HEK293T (cell line): Measurements from ENCODE around the gene INTS2.

Experiments
- CTBP1 ChIP-seq: fragments of 450-650 bp; IDR thresholded peaks from 2 replicates; pipeline ENCODE4 v1.6.1; 2016; ENCODE audit warnings: borderline replicate concordance
- ELF4 ChIP-seq: fragments of 450-650 bp; IDR thresholded peaks from 2 replicates; pipeline ENCODE4 v1.6.1; 2017; ENCODE audit warnings: antibody characterized with exemption
- LEF1 ChIP-seq: fragments of 450-650 bp; IDR thresholded peaks from 2 replicates; pipeline ENCODE4 v1.6.1; 2017; ENCODE audit warnings: mild to moderate bottlenecking, borderline replicate concordance
- NFRKB ChIP-seq: fragments of 450-650 bp; IDR thresholded peaks from 2 replicates; pipeline ENCODE4 v1.6.1; 2016; ENCODE audit warnings: mild to moderate bottlenecking, moderate library complexity
- SP1 ChIP-seq: fragments of 450-650 bp; IDR thresholded peaks from 2 replicates; pipeline ENCODE4 v1.6.1; 2017
- TARDBP ChIP-seq: fragments of 450-650 bp; IDR thresholded peaks from 2 replicates; pipeline ENCODE4 v1.6.1; 2016
- TF ChIP-seq, protein P1 (sequence below): fragments of 450-650 bp; IDR thresholded peaks from 2 replicates; pipeline ENCODE4 v1.6.1; 2016

DNA sequence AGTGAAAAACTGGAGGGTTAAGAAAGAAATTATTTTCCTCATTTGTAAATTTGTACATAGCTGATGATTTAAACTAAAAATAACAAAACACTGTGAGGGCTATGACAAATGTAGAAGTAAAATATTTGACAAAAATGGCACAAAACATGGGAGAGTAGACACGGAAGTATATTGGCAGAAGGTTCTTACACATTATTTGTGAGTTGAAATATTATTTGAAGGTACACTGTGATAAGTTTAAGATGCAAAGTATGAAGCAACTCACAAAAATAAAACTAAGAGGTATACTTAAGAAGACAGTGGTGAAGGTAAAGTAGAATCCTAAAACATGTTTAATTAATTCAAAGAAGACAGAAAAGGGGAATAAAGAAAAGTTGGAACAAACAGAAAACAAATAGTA lies 99.1 kb downstream of the INTS2 start:
- TF ChIP-seq CTBP1 (no peak), TARDBP (no peak), ELF4 (no peak), SP1 (no peak), NFRKB (no peak), LEF1 (no peak)
- TF ChIP-seq, protein P1, sequence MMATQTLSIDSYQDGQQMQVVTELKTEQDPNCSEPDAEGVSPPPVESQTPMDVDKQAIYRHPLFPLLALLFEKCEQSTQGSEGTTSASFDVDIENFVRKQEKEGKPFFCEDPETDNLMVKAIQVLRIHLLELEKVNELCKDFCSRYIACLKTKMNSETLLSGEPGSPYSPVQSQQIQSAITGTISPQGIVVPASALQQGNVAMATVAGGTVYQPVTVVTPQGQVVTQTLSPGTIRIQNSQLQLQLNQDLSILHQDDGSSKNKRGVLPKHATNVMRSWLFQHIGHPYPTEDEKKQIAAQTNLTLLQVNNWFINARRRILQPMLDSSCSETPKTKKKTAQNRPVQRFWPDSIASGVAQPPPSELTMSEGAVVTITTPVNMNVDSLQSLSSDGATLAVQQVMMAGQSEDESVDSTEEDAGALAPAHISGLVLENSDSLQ = no peak
